KBM-7 (cell line): ENCODE measurements around the gene TLX1.

ENCODE experiments used
- DNase-seq: peaks from one replicate; pipeline ENCODE4 v3.0.0-alpha.2; 2015
- in situ Hi-C: fragments of 300-500 bp; cut with MboI; formaldehyde crosslinking; loops from 2 replicates; pipeline ENCODE4 v1.14.3; 2020; ENCODE audit warnings: low sequenced_read_pairs, low pct_unique_long_range_greater_than_20kb, mixed read lengths

The TLX1 gene

GRCh38 chr10:101182936-101183335, 51.8 kb downstream of the TLX1 start:
- DNase-seq = no peak
- in situ Hi-C loops = no loop called here

DNA sequence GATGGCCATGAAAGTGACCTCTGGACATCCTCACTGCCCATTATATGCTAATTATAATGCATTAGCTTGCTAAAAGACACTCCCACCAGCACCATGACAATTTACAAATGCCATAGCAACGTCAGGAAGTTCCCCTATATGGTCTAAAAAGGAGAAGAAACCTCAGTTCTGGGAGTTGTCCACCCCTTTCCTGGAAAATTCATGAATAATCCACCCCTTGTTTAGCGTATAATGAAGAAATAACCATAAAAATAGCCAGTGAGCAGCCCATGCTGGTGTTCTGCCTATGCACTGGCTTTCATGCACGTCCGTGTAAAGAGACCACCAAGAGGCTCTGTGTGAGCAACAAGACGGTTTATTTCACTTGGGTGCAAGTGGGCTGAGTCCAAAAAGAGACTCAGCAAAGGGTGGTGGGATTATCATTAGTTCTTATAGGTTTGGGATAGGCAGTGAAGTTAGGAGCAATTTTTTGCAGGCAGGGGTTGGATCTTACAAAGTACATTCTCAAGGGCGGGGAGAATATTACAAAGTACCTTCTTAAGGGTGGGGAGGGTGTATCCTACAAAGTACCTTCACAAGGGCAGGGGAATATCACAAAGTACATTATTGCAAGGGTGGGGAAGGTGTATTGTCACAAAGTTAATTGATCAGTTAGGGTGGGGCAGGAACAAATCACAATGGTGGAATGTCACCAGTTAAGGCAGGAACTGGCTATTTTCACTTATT, 52.5 kb downstream of the TLX1 start:
- in situ Hi-C loops = no loop called here
- no peak for DNase-seq
